HepG2 (cell line): ENCODE results near the gene HAND1.

Experiments
- EP300 ChIP-seq, 3 experiments: sonication (generic) in 1 of 3; formaldehyde crosslinking in 1 of 3; IDR thresholded peaks; 2 replicates each; pipeline versions ENCODE4 v1.5.1 to v1.6.1; 2011 to 2020; ENCODE audit warnings: low read depth in 2 of 3, low read length in 2 of 3, borderline replicate concordance in 1 of 3, improper control_type of control experiment in 1 of 3, mild to moderate bottlenecking in 1 of 3, missing genetic modification reagents in 1 of 3, moderate library complexity in 1 of 3
- MED13 ChIP-seq: sonication (generic); formaldehyde crosslinking; IDR thresholded peaks from 2 replicates; pipeline ENCODE4 v1.5.0; 2020; ENCODE audit warnings: missing genetic modification reagents
- MEIS2 ChIP-seq: sonication (generic); formaldehyde crosslinking; IDR thresholded peaks from 2 replicates; pipeline ENCODE4 v1.9.0; 2021; ENCODE audit warnings: mild to moderate bottlenecking, missing genetic modification reagents
- MXI1 ChIP-seq: IDR thresholded peaks from 3 replicates; pipeline ENCODE4 v1.6.1; 2012; ENCODE audit warnings: low read depth, low read length, inconsistent platforms, borderline replicate concordance
- NR3C1 ChIP-seq: sonication (generic); formaldehyde crosslinking; IDR thresholded peaks from 2 replicates; pipeline ENCODE4 v1.4.0; 2020; ENCODE audit warnings: missing genetic modification reagents
- ZNF234 ChIP-seq: sonication (generic); formaldehyde crosslinking; conservative IDR thresholded peaks from 2 replicates; pipeline ENCODE4 v1.5.1; 2020; ENCODE audit warnings: mild to moderate bottlenecking, missing genetic modification reagents
- ZNF598 ChIP-seq: sonication (generic); formaldehyde crosslinking; IDR thresholded peaks from 2 replicates; pipeline ENCODE4 v1.5.1; 2020; ENCODE audit warnings: mild to moderate bottlenecking, missing genetic modification reagents, borderline replicate concordance
- ZNF737 ChIP-seq: sonication (generic); formaldehyde crosslinking; IDR thresholded peaks from 2 replicates; pipeline ENCODE4 v1.5.0; 2020; ENCODE audit warnings: missing genetic modification reagents, mild to moderate bottlenecking, borderline replicate concordance
- TF ChIP-seq, protein P1 (sequence below): sonication (generic); formaldehyde crosslinking; IDR thresholded peaks from 2 replicates; pipeline ENCODE4 v1.4.0; 2020; ENCODE audit warnings: missing genetic modification reagents
- TF ChIP-seq, protein P2 (sequence below): sonication (generic); formaldehyde crosslinking; conservative IDR thresholded peaks from 2 replicates; pipeline ENCODE4 v1.8.0; 2022; ENCODE audit warnings: missing genetic modification reagents

DNA sequence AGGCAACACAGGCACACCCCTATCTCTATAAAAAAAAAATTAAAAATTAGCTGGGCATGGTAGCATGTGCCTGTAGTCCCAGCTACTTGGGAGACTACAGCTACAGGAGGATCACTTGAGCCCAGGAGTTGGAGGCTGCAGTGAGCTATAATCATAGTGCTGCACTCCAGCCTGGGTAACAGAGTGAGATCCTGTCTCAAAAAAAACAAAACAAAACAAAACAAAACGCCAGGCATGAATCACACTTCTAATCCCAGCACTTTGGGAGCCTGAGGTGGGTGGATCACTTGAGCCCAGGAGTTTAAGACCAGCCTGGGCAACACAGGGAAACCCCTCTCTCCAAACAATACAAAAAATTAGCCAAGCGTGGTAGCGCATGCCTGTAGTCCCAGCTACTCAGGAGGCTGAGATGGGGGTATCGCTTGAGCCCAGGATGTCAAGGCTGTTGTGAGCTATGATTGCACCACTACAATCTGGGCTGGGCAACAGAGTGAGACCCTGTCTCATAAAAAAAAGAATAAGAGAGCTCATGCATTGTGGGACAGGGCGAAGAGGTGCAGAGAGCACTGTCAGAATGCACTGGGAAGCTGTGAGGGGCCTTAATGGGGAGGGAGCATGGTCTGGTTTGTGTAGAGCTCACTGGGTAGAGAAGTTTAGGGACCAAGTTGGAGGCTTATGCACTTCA, 40.6 kb downstream of the HAND1 start:
- TF ChIP-seq, protein P1, sequence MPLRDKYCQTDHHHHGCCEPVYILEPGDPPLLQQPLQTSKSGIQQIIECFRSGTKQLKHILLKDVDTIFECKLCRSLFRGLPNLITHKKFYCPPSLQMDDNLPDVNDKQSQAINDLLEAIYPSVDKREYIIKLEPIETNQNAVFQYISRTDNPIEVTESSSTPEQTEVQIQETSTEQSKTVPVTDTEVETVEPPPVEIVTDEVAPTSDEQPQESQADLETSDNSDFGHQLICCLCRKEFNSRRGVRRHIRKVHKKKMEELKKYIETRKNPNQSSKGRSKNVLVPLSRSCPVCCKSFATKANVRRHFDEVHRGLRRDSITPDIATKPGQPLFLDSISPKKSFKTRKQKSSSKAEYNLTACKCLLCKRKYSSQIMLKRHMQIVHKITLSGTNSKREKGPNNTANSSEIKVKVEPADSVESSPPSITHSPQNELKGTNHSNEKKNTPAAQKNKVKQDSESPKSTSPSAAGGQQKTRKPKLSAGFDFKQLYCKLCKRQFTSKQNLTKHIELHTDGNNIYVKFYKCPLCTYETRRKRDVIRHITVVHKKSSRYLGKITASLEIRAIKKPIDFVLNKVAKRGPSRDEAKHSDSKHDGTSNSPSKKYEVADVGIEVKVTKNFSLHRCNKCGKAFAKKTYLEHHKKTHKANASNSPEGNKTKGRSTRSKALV, result no peak
- TF ChIP-seq NR3C1 (CRISPR knock-in tag), result no peak
- TF ChIP-seq MXI1, result no peak
- no peak for TF ChIP-seq ZNF737 (CRISPR knock-in tag)
- TF ChIP-seq MED13, result no peak
- TF ChIP-seq ZNF598 (CRISPR knock-in tag), result no peak
- TF ChIP-seq, protein P2, sequence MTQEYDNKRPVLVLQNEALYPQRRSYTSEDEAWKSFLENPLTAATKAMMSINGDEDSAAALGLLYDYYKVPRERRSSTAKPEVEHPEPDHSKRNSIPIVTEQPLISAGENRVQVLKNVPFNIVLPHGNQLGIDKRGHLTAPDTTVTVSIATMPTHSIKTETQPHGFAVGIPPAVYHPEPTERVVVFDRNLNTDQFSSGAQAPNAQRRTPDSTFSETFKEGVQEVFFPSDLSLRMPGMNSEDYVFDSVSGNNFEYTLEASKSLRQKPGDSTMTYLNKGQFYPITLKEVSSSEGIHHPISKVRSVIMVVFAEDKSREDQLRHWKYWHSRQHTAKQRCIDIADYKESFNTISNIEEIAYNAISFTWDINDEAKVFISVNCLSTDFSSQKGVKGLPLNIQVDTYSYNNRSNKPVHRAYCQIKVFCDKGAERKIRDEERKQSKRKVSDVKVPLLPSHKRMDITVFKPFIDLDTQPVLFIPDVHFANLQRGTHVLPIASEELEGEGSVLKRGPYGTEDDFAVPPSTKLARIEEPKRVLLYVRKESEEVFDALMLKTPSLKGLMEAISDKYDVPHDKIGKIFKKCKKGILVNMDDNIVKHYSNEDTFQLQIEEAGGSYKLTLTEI (CRISPR knock-in tag), result no peak
- TF ChIP-seq MEIS2, result no peak
- no peak for TF ChIP-seq ZNF234 (CRISPR knock-in tag)
- no peak for TF ChIP-seq EP300 (IDR thresholded peaks at IDR 0.05; ENCODE audit: low read depth in 2 of 2, low read length in 2 of 2)
- TF ChIP-seq EP300 (CRISPR knock-in tag; IDR thresholded peaks at IDR 0.05; ENCODE audit: borderline replicate concordance), result no peak
